Esophagus squamous epithelium (tissue), 4 donors: ENCODE measurements around the gene KCNN3.

Experiments used
- CTCF ChIP-seq, 6 experiments: fragments of 450-650 bp in 4 of 6; fragments of 200-600 bp in 2 of 6; sonication (generic) in 2 of 6; IDR thresholded peaks; one replicate each; pipeline ENCODE4 v1.5.1; 2016 to 2019; ENCODE audit warnings: antibody characterized with exemption in 6 of 6, mild to moderate bottlenecking in 4 of 6, moderate library complexity in 4 of 6
- POLR2A ChIP-seq, 4 donors: fragments of 450-650 bp; IDR thresholded peaks; one replicate each; pipeline ENCODE4 v1.6.1; 2017; ENCODE audit warnings: antibody characterized with exemption in 4 of 4, mild to moderate bottlenecking in 4 of 4, moderate library complexity in 3 of 4

- TF ChIP-seq CTCF (IDR thresholded peaks at IDR 0.05) (no peak), POLR2A (IDR thresholded peaks at IDR 0.05) (no peak)
Observed at GRCh38 chr1:154839691-154840090, 30.4 kb downstream of the KCNN3 start.
